ENCODE results near the gene CAMK4.
"Not testable (repeated sequence)": the region's sequence is repeated elsewhere in the genome, so short reads cannot be mapped to it uniquely, and the experiment has no call there.

CAMK4 gene

DNA sequence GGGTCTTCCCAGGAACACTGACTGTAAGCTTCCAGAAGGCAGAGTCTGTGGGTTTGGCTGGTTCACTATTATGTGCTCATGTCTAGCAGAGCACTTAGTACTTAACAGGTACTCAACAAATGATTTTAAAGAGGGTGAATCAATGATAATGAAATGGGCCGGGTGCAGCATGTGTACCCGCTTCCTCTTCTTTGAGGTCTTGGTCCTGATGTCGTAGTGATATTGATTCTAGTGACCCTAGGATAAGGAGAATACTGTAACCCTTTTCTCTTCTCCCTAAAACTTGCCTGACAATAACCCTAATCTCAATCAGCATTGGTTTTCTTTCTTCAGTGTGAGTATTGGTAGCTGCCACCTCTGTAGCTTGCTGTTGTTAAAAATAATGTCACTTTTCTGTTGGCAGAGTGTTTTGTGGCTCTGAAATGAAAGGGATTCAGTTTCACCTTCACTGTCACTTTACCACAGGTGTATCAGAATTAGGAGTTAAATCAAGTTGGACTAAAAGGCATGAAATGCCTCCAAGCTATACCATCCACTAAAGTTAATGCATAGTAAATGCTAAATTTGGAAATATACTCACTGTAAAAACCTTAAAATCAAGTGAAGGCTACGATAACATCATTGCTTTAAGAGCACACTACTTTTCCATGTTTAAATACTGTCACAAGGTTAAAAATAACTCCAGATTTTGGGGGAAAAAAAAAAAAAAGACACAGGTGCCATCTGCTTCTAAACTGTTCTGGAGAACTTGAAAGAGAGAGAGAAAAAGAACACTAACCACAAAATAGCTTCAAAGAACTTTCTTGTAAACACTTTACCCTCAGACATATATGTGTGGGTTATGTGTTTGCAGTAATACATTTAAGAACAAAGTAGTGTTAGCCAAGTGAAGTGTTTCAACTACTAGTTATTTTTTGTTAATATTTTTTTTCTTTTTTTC, 6.0 kb downstream of the CAMK4 start:
- DNase-seq, result no peak

- DNase-seq, result no peak
Measured at GRCh38 chr5:111231119-111231518, 6.9 kb downstream of the CAMK4 start.

- peak; percentile 32 for DNase-seq
Measured at GRCh38 chr5:111232311-111233051, 8.3 kb downstream of the CAMK4 start.

DNA sequence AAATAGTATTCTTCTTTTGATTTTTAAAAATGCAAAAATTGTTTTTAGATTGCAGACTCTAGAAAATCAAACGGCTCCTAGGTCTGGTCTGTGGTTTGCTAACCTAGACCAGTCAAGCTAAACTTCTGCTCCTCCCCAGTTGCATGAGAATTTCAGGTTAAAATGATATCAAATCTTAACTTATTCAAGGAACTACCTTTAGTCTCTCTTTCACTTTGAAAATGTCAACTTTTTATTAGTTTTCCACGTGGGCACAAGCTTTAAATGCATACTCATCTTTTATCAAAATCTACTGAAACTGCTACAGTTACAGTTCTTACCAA, 8.8 kb downstream of the CAMK4 start:
- DNase-seq, result no peak

DNA sequence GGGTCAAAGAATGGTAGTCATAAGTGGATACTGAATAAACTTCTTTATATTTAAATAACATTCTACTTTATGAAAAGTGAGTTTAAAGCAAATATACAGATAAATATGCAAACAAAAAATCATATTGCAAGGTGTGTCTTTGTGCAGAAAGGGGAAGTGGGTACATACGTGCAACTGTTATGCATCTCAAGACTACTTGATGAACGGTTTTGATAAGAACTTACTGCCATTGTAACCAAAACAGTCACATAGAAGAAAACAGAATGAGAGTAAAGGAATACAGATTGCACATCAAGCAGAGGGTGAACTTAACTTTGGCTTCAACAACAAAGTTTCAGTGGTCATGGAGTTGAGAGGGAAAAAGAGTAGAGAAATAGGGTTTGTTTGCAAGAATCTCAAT, 9.9 kb downstream of the CAMK4 start:
- no peak for DNase-seq

DNA sequence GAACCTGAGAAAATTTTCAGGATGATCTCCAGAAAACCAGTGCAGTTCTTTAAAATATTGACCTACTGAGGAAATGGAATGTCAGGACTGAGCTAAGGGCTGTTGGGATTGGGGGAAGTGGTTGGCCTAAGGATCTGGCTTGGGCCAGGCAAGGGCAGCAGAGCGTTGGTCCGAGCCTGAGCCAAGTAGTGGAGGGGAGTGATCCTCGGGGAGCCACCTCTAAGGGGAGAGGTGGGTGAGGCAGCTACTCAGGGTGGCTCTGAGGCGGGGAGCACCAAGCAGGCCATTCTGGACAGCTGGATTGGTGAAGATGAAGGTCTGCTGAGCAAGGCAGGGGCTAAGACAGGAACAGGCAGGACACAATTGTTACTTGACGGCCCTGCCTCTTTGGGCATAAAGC, 11.5 kb downstream of the CAMK4 start:
- no peak for DNase-seq

DNA sequence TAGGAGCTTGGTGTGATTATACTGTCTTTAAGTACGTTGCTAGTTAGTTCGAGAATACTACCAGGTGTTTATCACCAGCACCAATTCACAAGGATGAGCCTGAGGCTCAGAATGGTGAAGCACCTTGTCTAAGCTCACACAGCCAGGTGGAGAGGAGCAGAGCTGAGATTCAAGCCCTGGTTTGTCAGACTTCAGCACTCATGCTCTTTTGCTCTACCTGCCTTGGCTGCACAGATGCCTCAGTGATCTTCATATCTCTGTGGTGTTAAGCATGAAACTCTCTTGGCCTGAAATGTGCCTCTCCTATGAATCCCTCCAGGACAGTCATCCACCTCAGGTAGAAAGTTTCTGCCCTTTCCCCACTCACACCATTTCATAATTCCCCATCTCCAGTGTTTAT, 12.2 kb downstream of the CAMK4 start:
- DNase-seq, result no peak

DNA sequence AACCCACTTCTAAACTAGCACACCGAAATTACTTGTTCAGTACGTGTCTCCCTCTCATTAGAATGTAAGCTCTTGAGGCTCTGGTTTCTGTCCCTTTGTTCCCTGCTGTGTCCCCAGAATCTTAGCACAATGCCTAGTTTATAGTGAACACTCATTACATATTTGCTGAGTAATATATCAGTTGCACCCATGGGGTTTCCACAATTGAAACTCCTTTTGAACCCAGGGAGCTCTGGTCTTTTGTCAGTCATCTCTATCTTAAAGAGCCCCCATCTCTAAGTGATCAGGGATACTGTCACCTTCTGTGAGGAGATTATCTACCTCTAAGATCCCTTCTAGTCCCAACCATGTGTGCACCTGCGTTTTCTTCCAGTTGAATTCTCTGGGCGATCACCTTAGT, 12.8 kb downstream of the CAMK4 start:
- DNase-seq, result no peak

GRCh38 chr5:111237470-111237869, 13.3 kb downstream of the CAMK4 start:
- DNase-seq, result no peak

DNA sequence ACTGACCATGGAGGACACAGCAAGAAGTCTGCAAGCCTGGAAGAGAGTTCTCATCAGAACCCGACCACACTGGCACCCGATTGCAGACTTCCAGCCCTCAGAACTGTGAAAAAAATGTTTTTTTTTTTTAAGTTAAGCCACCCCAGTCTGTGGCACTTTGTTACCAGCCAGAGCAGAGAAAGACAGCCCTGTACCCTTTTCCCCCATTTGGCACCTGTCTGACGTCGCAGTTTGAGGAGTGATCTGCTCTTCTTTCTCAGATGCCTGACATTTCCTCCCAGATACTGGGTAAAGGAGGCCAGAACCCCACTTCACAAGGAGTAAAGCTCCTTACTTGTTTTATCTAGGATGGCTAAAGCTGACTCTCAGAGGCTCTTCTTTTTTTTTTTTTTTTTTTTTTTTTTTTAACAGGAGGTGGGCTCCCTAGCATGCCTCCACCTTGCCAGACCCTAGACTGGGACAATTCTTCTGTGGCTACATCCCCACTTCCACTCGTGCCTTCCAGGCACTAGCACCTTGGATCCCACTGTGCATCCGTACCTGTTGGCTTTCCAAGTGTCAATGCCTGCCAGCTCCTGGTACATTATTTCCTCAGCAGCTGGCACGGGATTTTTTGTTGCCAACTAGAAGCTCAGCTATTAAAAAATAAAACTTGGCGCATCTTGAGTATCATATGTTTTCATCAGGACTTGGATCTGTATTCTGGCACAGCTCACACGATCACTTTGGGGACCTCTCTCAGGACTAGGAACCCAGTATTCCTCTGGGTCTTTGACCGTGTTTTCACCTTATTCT, 14.4 kb downstream of the CAMK4 start:
- peak; percentile 29 for DNase-seq

DNA sequence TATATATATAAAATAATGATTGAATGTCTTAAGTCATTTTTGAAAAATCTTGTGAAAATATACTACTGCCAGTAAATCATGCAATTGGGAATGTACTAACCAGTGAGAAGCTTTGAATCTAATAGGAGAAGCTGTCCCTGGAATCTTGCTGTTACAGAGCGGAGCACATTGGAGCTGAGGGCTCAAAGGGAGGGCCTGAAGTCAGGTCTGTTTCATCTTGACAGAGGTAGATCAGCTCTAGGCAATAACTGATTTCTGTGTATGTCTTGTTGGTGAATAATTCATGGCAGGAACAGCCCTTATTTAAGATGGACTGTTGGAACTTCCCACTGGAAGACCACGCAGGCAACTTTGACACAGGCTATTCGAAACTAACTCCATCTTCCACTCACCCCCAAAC, 17.5 kb downstream of the CAMK4 start:
- DNase-seq, result no peak

- DNase-seq, result no peak
Measured at GRCh38 chr5:111242606-111243005, 18.4 kb downstream of the CAMK4 start.

DNA sequence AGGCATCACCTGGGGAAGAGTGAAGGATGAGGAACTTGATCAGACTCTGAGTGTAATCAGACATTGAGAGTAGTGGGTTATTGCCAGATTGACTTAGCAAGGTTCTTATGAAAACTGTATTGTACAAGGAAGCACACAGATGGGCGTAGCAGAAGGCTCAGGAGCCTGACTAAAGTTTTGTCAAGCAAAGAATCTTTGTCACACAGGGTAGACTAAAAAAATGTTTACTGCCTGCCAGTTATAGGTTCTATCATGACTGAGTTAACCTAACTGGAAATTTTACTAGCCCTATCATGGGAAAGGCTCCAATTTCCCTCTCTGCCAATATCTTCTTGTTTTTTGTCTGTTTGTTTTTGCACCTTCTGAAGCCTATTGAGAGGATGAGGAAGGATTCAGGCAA, 19.1 kb downstream of the CAMK4 start:
- no peak for DNase-seq

- DNase-seq, result no peak
Measured at GRCh38 chr5:111245654-111246053, 21.5 kb downstream of the CAMK4 start.

GRCh38 chr5:111246459-111246858, 22.3 kb downstream of the CAMK4 start:
- DNase-seq, result no peak

GRCh38 chr5:111248571-111248970, 24.4 kb downstream of the CAMK4 start:
- DNase-seq, result no peak

GRCh38 chr5:111251921-111252320, 27.7 kb downstream of the CAMK4 start:
- DNase-seq, result no peak

GRCh38 chr5:111252799-111253545, 28.8 kb downstream of the CAMK4 start:
- no peak for DNase-seq

- peak; percentile 51 for DNase-seq
Measured at GRCh38 chr5:111254613-111255012, 30.4 kb downstream of the CAMK4 start.

DNA sequence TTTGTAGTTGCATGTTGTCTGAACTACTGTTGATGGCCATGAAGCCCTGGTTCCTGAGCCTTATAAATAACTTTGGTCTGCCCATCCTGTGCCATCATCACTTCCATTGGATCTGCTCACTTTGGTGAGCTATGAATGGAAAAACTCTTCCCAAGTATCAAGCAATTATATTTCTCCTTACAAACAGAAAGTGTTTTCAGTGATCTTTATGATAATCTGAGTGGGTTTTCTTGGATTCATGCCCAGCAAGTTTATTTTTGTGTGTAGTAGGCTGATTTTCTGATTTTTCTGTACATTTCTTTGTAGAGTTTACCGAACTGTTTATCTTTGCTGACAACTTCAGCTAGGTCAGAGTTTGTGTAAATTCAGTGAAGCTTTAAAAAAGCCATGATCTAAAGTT, 31.0 kb downstream of the CAMK4 start:
- DNase-seq, result no peak

DNA sequence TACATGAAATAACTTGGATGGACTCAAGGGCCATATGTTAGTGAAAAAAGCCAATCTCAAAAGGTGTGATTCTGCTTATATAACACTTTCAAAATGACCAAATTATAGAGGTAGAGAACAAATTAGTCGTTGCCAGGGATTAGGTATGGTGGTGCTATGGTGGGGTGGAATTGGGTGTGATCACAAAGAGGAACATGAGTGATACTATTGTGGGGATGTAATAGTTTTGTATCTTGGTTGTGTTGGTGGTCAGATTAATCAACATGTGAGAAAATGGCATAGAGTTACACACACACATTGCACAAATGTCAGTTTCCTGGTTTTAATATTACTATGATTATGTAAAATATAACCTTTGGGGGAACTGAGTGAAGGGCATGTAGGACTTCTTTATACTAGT, 31.9 kb downstream of the CAMK4 start:
- no peak for DNase-seq

- not testable (repeated sequence) for DNase-seq
Measured at GRCh38 chr5:111257610-111258009, 33.4 kb downstream of the CAMK4 start.

DNA sequence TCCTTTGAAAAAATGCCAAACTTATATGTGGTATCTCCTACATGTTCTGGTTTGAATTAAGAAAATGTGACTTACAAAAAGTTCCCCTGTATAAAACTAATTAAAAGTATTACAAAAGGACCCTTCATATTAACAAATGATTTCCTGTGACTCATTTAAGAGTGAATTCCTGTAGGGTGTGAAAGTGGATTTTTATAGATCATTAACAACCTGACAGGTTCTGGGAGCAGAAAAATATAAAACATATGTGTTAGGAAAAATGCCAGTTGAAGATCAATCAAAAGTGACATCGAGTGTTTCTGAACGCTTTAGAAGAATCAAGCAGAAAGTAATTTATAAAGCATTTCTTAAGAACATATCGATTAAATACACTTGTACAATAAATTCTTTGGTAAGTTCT, 35.5 kb downstream of the CAMK4 start:
- no peak for DNase-seq
